H1 (cell line): ENCODE measurements around the gene EMC1.
A peak's percentile ranks its signal among the peaks of the same experiment; 100 is the strongest.

Source experiments
- CEBPB ChIP-seq: IDR thresholded peaks from 2 replicates; pipeline ENCODE4 v1.6.1; 2012; ENCODE audit warnings: low read depth, low read length
- CTCF ChIP-seq, 3 experiments: IDR thresholded peaks; 1 replicate in 2 of 3; 2 replicates in 1 of 3; pipeline versions ENCODE4 v1.5.1 to v1.6.1; 2011; ENCODE audit warnings: low read length in 3 of 3, mild to moderate bottlenecking in 3 of 3, inconsistent platforms in 2 of 3, low read depth in 1 of 3, moderate library complexity in 1 of 3; ENCODE audit not compliant: insufficient read depth in 1 of 3; ENCODE audit errors: control extremely low read depth in 1 of 3
- JUND ChIP-seq: IDR thresholded peaks from 2 replicates; pipeline ENCODE4 v1.6.1; 2011; ENCODE audit warnings: mild to moderate bottlenecking, improper control_type of control experiment, low read length
- MAX ChIP-seq: IDR thresholded peaks from 2 replicates; pipeline ENCODE4 v1.6.1; 2012; ENCODE audit warnings: inconsistent platforms
- POLR2A ChIP-seq, 2 experiments: IDR thresholded peaks; 1 replicate in 1 of 2; 2 replicates in 1 of 2; pipeline ENCODE4 v1.6.1; 2011; ENCODE audit warnings: low read depth in 2 of 2, low read length in 2 of 2, mild to moderate bottlenecking in 2 of 2; ENCODE audit errors: control extremely low read depth in 1 of 2
- POLR2AphosphoS5 ChIP-seq: IDR thresholded peaks from 2 replicates; pipeline ENCODE4 v1.6.1; 2011; ENCODE audit warnings: low read depth, low read length
- SIN3A ChIP-seq, 2 experiments: IDR thresholded peaks in 1 of 2; conservative IDR thresholded peaks in 1 of 2; 2 replicates each; pipeline ENCODE4 v1.6.1; 2011 to 2012; ENCODE audit warnings: low read length in 2 of 2, improper control_type of control experiment in 1 of 2, low read depth in 1 of 2, mild to moderate bottlenecking in 1 of 2
- USF2 ChIP-seq: IDR thresholded peaks from 2 replicates; pipeline ENCODE4 v1.6.1; 2011; ENCODE audit warnings: low read length, improper control_type of control experiment

DNA sequence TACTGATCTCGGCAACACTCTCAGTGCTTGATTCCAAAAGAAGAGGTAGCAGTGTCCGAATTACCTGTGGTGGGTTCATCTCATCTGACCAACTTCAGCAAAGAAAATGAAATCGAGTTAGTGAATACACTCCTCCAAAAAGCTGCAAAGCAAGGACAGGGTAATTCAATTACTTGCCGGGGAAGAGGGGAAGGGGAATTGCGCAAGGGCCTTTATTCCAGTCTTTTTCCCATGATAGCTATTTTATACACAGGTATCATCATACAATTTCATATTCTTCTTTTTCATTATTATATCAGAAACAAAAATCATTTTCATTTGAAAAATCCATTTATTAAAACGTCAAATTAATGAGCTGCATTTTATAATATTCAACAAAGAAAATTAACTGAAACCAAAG lies 84.2 kb downstream of the EMC1 start:
- TF ChIP-seq SIN3A (conservative IDR thresholded peaks at IDR 0.05 in 1 of 2, IDR thresholded peaks at IDR 0.05 in 1 of 2; ENCODE audit: low read depth in 1 of 2, low read length in 2 of 2) (no peak), POLR2AphosphoS5 (no peak), CEBPB (0 out of 2 replicates have a peak, but pooled peaks have one; percentile 44), CTCF (IDR thresholded peaks at IDR 0.05; ENCODE audit: control extremely low read depth in 1 of 3, insufficient read depth in 1 of 3, low read depth in 1 of 3, low read length in 3 of 3) (no peak), USF2 (no peak), JUND (no peak), MAX (no peak), POLR2A (IDR thresholded peaks at IDR 0.05; ENCODE audit: control extremely low read depth in 1 of 2, low read depth in 2 of 2, low read length in 2 of 2) (no peak)
